ENCODE results near the gene ADAM22.

- TF ChIP-seq CTCF (IDR thresholded peaks at IDR 0.05; ENCODE audit: insufficient read depth, low read length, poor library complexity, severe bottlenecking) (no peak), EZH2phosphoT487 (conservative IDR thresholded peaks at IDR 0.05; ENCODE audit: low read length) (no peak)
These were observed 221.7 kb downstream of the ADAM22 start for GRCh38 chr7:88155756-88156155.
